T47D (cell line): ENCODE results near the gene VWDE.

Source experiments
- DNase-seq, 2 experiments: peaks; one replicate each; pipeline versions ENCODE4 v3.0.0 to v3.0.0-alpha.2; 2011 to 2012; ENCODE audit warnings: low read depth in 1 of 2, low spot score in 1 of 2
- JUND ChIP-seq: IDR thresholded peaks from 2 replicates; pipeline ENCODE4 v1.6.1; 2012; ENCODE audit warnings: low read depth
- in situ Hi-C: cut with HindIII; loops from 2 replicates; pipeline ENCODE4 v1.10.0; 2016; ENCODE audit warnings: low sequenced_read_pairs, low pct_unique_long_range_greater_than_20kb

VWDE gene

DNA sequence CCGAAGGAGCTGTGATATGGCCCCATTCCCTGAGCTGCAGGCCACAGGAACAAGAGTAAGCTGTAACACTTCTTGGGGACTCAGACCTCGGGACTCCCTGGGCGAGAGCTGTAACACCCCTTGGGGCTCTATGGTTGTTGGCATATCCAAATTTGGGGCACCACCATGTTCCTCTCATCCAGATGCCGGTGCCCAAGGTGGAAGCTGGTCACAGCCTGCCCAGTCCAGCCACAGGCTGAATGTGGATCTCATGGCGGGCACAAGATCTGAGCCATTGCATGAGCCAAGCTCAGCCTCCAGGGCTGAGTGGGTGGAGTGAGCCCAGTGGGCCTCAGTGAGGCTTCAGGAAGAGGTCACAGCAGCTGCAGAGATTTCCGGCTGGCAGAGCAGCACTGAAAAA lies 113.7 kb downstream of the VWDE start:
- in situ Hi-C loops: no loop called here
- no peak for TF ChIP-seq JUND
- no peak for DNase-seq

DNA sequence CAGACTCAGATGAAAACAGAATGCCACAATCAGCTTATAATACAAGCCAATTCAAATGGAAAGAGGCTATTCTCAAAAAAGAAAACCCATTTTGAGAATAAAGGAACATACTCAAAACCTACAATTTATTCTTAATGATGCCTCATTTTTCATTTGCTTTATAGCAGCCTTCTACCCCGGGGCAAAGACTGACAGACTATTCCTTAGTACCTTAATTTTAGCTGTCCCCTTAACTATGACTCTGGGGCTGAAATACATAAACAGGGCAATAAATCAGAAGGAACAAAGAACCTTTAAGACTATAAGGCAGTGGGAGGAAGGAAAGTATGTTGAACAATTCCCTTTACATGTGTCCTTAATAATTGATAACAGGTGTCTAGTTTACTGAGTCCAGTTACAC lies 115.8 kb downstream of the VWDE start:
- no peak for DNase-seq
- in situ Hi-C loops: no loop called here
- TF ChIP-seq JUND: no peak

DNA sequence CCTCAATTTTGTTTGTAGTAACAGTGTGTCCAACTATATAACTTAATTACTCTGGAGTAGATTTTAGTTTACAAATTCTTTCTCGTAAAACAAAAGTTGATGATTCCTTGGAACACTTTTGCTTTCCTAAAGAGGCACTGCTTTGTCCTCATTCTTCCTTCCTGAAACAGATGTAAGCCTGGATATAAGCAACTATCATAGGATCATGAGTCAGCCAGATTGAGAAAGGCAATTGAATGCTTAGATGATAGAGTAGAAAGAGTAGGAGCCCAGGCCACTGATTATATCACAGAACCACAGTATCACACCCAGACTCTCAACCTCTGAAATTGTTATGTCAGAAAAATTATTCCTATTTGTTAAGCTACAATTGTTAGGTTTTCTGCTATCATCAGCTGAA lies 122.6 kb downstream of the VWDE start:
- DNase-seq: no peak
- in situ Hi-C loops: no loop called here
- no peak for TF ChIP-seq JUND
